Endothelial cell of umbilical vein (primary cell): ENCODE results near the gene EYS. TPM values are rescaled to one million over a fixed set of nuclear protein-coding genes. Genes with fewer than 3 reads are reported as not detected.

Experiments
- BruUV-seq: library from RNA; stranded (reverse); fragments of 400-500 nt; replicated peaks from 2 replicates; lab custom pipeline; 2021; lab: Mats Ljungman, UMichigan
- CTCF ChIA-PET: fragments of 300-600, 350-600 bp; sonication (Branson Sonifier 250); formaldehyde crosslinking; loops from one replicate; lab custom pipeline; 2021; ENCODE audit warnings: antibody characterized with exemption, inconsistent platforms; lab: Charles Lee
- POLR2A ChIA-PET: fragments of 300-600, 350-600 bp; sonication (Branson Sonifier 250); formaldehyde crosslinking; loops from one replicate; lab custom pipeline; 2021; ENCODE audit warnings: antibody characterized with exemption, inconsistent platforms; lab: Charles Lee
- DNase-seq: peaks from one replicate; pipeline ENCODE4 v3.0.0-alpha.2; 2011; ENCODE audit warnings: low read depth, low spot score
- FAIRE-seq: peaks from 2 replicates; lab custom pipeline; 2011; peaks lifted over from hg19 to GRCh38; lab: Jason Lieb, UNC
- H2AFZ ChIP-seq: 2 replicates; pipeline ENCODE4 v1.6.0; 2012; ENCODE audit warnings: low read depth, low read length, control low read depth, inconsistent platforms
- H3K27ac ChIP-seq: 2 replicates; pipeline ENCODE4 v1.5.1; 2011; ENCODE audit warnings: low read depth, mild to moderate bottlenecking, control low read depth, low read length, moderate library complexity; ENCODE audit not compliant: insufficient read depth
- H3K27me3 ChIP-seq, 2 experiments: 2 replicates each; pipeline versions ENCODE4 v1.6.0 to v1.6.1; 2011; ENCODE audit warnings: low read length in 2 of 2, mixed read lengths in 1 of 2; ENCODE audit not compliant: control insufficient read depth in 2 of 2, insufficient read depth in 2 of 2
- H3K36me3 ChIP-seq, 2 experiments: 2 replicates in 1 of 2; 3 replicates in 1 of 2; pipeline ENCODE4 v1.5.1; 2011; ENCODE audit warnings: low read length in 2 of 2, mild to moderate bottlenecking in 1 of 2, moderate library complexity in 1 of 2; ENCODE audit not compliant: control insufficient read depth in 2 of 2, insufficient read depth in 2 of 2; ENCODE audit errors: extremely low read depth in 1 of 2
- H3K4me1 ChIP-seq: 3 replicates; pipeline ENCODE4 v1.5.1; 2011; ENCODE audit warnings: mild to moderate bottlenecking, low read length; ENCODE audit not compliant: control insufficient read depth, insufficient read depth; ENCODE audit errors: extremely low read depth
- H3K4me2 ChIP-seq: 2 replicates; pipeline ENCODE4 v1.6.1; 2011; ENCODE audit warnings: low read length, control low read depth, mixed read lengths; ENCODE audit not compliant: insufficient read depth
- H3K4me3 ChIP-seq, 3 experiments: fragments of 200-600 bp in 1 of 3; sonication (generic), shearing (Covaris generic) in 1 of 3; replicated peaks in 1 of 3; 2 replicates each; pipeline ENCODE4 v1.5.1; 2011 to 2016; ENCODE audit warnings: control low read depth in 3 of 3, low read length in 3 of 3, mild to moderate bottlenecking in 2 of 3, inconsistent platforms in 1 of 3, low read depth in 1 of 3, moderate library complexity in 1 of 3; ENCODE audit not compliant: insufficient read depth in 1 of 3
- H3K79me2 ChIP-seq: 2 replicates; pipeline ENCODE4 v1.6.0; 2012; ENCODE audit warnings: low read length, inconsistent platforms; ENCODE audit not compliant: control insufficient read depth, insufficient read depth
- H3K9ac ChIP-seq: replicated peaks from 2 replicates; pipeline ENCODE3; 2011; ENCODE audit warnings: low read length, control low read depth; ENCODE audit not compliant: insufficient read depth; ENCODE audit errors: extremely low read depth
- H3K9me1 ChIP-seq: replicated peaks from 3 replicates; pipeline ENCODE4 v1.6.0; 2011; ENCODE audit warnings: mild to moderate bottlenecking, low read length; ENCODE audit not compliant: control insufficient read depth, insufficient read depth; ENCODE audit errors: extremely low read depth
- H3K9me3 ChIP-seq: replicated peaks from 2 replicates; pipeline ENCODE4 v1.5.1; 2012; ENCODE audit warnings: low read length, inconsistent platforms; ENCODE audit not compliant: control insufficient read depth, insufficient read depth
- H4K20me1 ChIP-seq: replicated peaks from 2 replicates; pipeline ENCODE3; 2011; ENCODE audit warnings: mild to moderate bottlenecking, low read length; ENCODE audit not compliant: control insufficient read depth, insufficient read depth; ENCODE audit errors: extremely low read depth
- EZH2 ChIP-seq: IDR thresholded peaks from 2 replicates; pipeline ENCODE4 v1.6.1; 2012; ENCODE audit warnings: borderline replicate concordance, low read depth, mild to moderate bottlenecking, moderate library complexity, low read length, inconsistent platforms; ENCODE audit not compliant: severe bottlenecking
- FOS ChIP-seq: IDR thresholded peaks from 2 replicates; pipeline ENCODE4 v1.6.1; 2011; ENCODE audit warnings: mild to moderate bottlenecking, low read length, moderate library complexity, borderline replicate concordance; ENCODE audit not compliant: insufficient read depth
- GATA2 ChIP-seq: IDR thresholded peaks from 2 replicates; pipeline ENCODE4 v1.7.0; 2011; ENCODE audit warnings: low read depth, mild to moderate bottlenecking, moderate library complexity, mixed read lengths, low read length; ENCODE audit not compliant: insufficient read length, insufficient read depth
- JUN ChIP-seq: IDR thresholded peaks from 2 replicates; pipeline ENCODE4 v1.6.1; 2011; ENCODE audit warnings: borderline replicate concordance, low read depth; ENCODE audit not compliant: insufficient read length, insufficient read depth
- MYC ChIP-seq: IDR thresholded peaks from one replicate; pipeline ENCODE4 v1.6.1; 2011; ENCODE audit warnings: mild to moderate bottlenecking, low read depth, low read length
- POLR2A ChIP-seq: IDR thresholded peaks from 2 replicates; pipeline ENCODE4 v1.6.1; 2012; ENCODE audit warnings: low read depth, mild to moderate bottlenecking, control low read depth, low read length
- POLR2AphosphoS5 ChIP-seq: IDR thresholded peaks from 2 replicates; pipeline ENCODE4 v1.6.1; 2012; ENCODE audit warnings: low read depth, mild to moderate bottlenecking, control low read depth, low read length, moderate library complexity; ENCODE audit not compliant: insufficient read depth
- dilution Hi-C: fragments of 300-500 bp; cut with MboI; formaldehyde crosslinking; loops from one replicate; pipeline ENCODE4 v1.15.0; 2019; ENCODE audit warnings: low sequenced_read_pairs; ENCODE audit not compliant: extremely low pct_ligation_motif_present
- intact Hi-C: fragments of 100-400 bp; cut with micrococcal nuclease; formaldehyde crosslinking; loops from one replicate; pipeline ENCODE4 v1.10.0; 2022
- polyA plus RNA-seq, 4 experiments: library from polyadenylated mRNA; depleted of rRNA in 3 of 4; stranded (reverse) in 3 of 4; unstranded in 1 of 4; fragments of >200 nt; gene quantifications; 2 replicates each; pipeline versions ENCODE4 v1.2.1 to v1.2.3, GENCODE V29; 2011 to 2012; ENCODE audit warnings: missing spikeins in 1 of 4
- total RNA-seq: library from RNA; stranded (reverse); gene quantifications from 2 replicates; pipeline ENCODE4 v1.2.3, GENCODE V29; 2021
- TF ChIP-seq, protein P1 (sequence below): IDR thresholded peaks from 2 replicates; pipeline ENCODE4 v1.6.1; 2011; ENCODE audit not compliant: insufficient read depth, insufficient read length
- TF ChIP-seq, protein P2 (sequence below), 2 donors: IDR thresholded peaks; 1 replicate in 1 of 2; 2 replicates in 1 of 2; pipeline ENCODE4 v1.5.1; 2011; ENCODE audit warnings: low read length in 2 of 2, mild to moderate bottlenecking in 2 of 2, moderate library complexity in 2 of 2, control low read depth in 1 of 2, inconsistent platforms in 1 of 2, low read depth in 1 of 2; ENCODE audit not compliant: insufficient read depth in 1 of 2; ENCODE audit errors: extremely low read depth in 1 of 2

The EYS gene
- total and polyA plus RNA-seq, 2 donors (not counting 3 experiments of a cell fraction or from before 2014, with no cell fraction given), result 0.01 to 0.27 TPM

DNA sequence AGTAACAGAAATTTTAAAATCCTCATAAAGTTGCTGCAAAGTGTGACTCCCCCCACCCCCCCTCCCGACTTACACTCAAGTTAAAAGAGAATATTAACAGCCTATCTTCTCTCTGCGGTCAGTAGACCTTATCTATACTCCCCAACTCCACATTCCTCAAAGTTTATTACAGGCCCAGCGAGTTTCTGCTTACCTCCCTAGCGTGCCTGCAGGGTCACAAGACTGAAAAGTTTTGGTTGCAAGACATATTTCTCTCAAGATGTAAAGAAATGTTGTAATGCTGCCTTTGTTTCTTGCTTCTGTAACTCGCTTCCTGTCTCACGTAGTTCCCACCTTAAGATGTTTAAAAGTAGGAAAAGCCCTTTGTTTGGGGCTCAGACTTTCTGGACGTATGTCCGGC, 1371.8 kb downstream of the EYS start:
- H3K9me1 ChIP-seq, result no peaks in the 10 kb centered on the region
- no peaks in the 10 kb centered on the region for H3K27me3 ChIP-seq
- BruUV-seq, result no TSS peak
- no peak overlapping the region for H3K4me3 ChIP-seq
- H3K9me3 ChIP-seq, result no peaks in the 10 kb centered on the region
- DNase-seq, result no peak
- no peak overlapping the region for H3K27ac ChIP-seq
- H3K9ac ChIP-seq, result no peak overlapping the region
- intact Hi-C loops (no loop called here), dilution Hi-C loops (no loop called here)
- H3K4me1 ChIP-seq, result no peaks in the 10 kb centered on the region
- TF ChIP-seq EZH2, result no peak
- TF ChIP-seq, protein P1, sequence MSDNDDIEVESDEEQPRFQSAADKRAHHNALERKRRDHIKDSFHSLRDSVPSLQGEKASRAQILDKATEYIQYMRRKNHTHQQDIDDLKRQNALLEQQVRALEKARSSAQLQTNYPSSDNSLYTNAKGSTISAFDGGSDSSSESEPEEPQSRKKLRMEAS, result no peak
- no peak for TF ChIP-seq FOS
- no peak for TF ChIP-seq GATA2
- no peak for TF ChIP-seq POLR2AphosphoS5
- TF ChIP-seq POLR2A, result no peak
- TF ChIP-seq, protein P2, sequence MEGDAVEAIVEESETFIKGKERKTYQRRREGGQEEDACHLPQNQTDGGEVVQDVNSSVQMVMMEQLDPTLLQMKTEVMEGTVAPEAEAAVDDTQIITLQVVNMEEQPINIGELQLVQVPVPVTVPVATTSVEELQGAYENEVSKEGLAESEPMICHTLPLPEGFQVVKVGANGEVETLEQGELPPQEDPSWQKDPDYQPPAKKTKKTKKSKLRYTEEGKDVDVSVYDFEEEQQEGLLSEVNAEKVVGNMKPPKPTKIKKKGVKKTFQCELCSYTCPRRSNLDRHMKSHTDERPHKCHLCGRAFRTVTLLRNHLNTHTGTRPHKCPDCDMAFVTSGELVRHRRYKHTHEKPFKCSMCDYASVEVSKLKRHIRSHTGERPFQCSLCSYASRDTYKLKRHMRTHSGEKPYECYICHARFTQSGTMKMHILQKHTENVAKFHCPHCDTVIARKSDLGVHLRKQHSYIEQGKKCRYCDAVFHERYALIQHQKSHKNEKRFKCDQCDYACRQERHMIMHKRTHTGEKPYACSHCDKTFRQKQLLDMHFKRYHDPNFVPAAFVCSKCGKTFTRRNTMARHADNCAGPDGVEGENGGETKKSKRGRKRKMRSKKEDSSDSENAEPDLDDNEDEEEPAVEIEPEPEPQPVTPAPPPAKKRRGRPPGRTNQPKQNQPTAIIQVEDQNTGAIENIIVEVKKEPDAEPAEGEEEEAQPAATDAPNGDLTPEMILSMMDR (IDR thresholded peaks at IDR 0.05; ENCODE audit: extremely low read depth in 1 of 2, insufficient read depth in 1 of 2, low read depth in 1 of 2, low read length in 2 of 2), result no peak
- no peak for TF ChIP-seq JUN
- no peak for TF ChIP-seq MYC
- no peaks in the 10 kb centered on the region for H3K36me3 ChIP-seq
- H3K4me2 ChIP-seq, result no peak overlapping the region
- FAIRE-seq, result no peak
- no peaks in the 10 kb centered on the region for H4K20me1 ChIP-seq
- no peaks in the 10 kb centered on the region for H3K79me2 ChIP-seq
- ChIA-PET CTCF (no interaction called here), POLR2A (no interaction called here)
- H2AFZ ChIP-seq, result no peak overlapping the region
